ENCODE results near the gene NAV3.

DNA sequence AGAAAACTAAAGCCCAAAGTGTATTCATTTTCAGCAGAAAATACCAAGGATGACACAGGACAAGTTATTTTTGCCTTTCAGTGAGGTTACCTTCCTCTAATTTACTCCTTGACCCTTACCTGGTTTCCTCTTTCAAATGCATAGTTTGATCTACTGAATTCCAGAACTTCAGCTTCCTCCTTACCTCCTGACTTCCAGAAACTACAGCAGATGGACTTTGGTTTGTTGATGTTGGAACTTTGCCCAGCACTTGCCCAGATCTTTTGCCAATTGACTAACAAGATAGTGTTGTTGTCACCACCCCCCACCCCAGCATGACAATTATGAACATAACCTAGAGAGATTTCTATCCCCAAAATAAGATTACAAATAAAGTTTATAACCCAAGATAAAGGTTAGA is 63.2 kb downstream of the NAV3 start:
- TF ChIP-seq CTCF (IDR thresholded peaks at IDR 0.05) (no peak), POLR2A (IDR thresholded peaks at IDR 0.05) (no peak)

All from right lobe of liver (tissue), 4 donors.